Measurements from ENCODE around the gene HMGCLL1.
A peak's percentile ranks its signal among the peaks of the same experiment; 100 is the strongest.

The HMGCLL1 gene

DNA sequence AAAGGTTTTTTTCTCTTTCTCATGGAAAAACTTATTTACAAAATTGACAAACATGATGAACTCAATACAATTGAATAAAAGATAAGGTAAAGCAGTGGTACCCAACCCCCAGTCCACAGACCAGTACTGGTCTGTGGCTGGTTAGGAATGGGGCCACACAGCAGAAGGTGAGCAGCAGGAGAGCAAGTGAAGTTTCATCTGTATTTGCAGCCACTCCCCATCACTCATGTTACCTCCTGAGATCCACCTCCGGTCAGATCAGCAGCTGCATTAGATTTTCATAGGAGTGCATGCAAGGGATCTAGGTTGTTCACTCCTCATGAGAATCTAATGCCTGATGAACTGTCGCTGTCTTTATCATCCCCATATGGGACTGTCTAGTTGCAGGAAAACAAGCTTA is 47.5 kb downstream of the HMGCLL1 start:
- TF ChIP-seq, protein P1, sequence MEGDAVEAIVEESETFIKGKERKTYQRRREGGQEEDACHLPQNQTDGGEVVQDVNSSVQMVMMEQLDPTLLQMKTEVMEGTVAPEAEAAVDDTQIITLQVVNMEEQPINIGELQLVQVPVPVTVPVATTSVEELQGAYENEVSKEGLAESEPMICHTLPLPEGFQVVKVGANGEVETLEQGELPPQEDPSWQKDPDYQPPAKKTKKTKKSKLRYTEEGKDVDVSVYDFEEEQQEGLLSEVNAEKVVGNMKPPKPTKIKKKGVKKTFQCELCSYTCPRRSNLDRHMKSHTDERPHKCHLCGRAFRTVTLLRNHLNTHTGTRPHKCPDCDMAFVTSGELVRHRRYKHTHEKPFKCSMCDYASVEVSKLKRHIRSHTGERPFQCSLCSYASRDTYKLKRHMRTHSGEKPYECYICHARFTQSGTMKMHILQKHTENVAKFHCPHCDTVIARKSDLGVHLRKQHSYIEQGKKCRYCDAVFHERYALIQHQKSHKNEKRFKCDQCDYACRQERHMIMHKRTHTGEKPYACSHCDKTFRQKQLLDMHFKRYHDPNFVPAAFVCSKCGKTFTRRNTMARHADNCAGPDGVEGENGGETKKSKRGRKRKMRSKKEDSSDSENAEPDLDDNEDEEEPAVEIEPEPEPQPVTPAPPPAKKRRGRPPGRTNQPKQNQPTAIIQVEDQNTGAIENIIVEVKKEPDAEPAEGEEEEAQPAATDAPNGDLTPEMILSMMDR (IDR thresholded peaks at IDR 0.05): no peak

DNA sequence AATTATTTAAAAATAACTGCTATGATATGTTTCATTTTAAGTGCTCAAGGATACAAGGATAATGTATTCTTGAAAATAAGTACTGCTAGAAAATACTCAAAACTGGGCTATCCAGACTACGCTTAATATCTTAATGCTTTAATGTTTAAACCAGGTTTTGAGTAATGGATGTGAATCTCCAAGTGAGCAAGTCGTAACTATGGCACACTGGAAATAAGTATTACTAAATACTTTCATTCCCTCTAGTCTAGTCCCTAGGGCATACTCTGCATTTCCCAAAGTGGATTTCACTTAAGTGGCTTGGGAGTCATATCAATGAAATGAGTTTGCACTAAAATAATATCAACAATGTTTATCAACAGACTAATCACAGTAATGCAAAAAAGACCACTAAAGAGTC is 48.1 kb downstream of the HMGCLL1 start:
- TF ChIP-seq, protein P1 (IDR thresholded peaks at IDR 0.05): no peak

DNA sequence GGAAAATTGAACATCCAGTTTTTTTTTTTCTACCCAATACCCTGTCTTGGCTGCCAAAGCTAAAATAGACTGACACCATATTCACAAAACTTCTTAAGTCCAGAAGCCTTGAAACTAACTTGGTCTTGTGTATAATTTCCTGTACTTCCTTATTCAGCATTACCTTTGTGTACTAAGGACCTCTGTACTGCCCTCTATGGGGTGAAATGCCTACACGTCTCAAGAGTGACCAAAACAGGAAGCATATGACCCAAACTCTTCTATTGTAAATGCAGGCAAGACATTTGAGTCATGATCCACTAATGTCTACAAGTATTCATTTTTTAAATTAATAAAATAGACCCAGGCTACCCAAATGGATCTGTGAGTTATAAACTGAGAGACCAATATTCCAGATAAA is 50.4 kb downstream of the HMGCLL1 start:
- TF ChIP-seq, protein P1 (IDR thresholded peaks at IDR 0.05): peak; percentile 52

DNA sequence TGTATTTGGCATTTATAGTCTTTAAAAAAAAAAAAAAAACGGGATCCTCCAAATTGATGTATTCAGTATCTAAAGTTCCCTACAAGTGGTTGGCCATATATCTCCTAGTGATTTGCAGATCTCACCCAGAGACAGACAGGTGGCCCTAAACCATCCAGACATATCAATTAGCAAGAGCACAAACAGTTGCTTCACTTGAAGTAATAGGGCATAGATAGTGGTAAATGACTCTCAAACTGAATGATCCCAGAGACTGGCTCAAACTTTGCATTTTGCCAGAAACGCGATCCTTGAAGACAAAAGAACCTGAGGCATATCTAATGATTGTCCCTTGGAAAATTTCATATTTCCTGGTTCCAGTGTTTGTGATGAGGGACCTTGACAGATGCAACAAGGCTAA is 54.6 kb downstream of the HMGCLL1 start:
- TF ChIP-seq, protein P1 (IDR thresholded peaks at IDR 0.05): no peak

DNA sequence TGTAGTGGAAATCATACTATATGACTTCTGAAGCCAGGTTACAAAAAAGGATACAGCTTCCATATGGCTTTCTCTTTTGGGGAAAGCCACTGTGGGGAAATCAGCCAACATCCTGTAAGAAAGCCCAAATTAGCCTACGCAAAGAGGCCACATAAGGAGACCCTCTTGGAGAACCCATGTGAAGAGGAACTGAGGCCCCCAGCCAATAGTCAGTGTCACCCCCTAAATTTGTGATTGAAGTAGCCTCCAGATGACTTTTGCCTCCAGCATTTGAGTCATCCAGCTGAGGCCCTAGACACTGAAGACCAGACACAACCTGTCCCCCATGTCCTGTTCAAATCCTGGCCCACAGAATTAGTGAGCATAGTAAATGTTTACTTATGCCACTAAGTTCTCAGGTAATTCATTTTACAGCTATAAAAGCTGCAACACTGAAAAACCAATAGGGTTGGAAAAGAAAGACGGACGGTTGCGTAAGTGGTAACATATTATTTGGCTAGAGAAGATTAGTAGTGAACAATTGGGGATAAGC is 60.4 kb downstream of the HMGCLL1 start:
- TF ChIP-seq, protein P1 (IDR thresholded peaks at IDR 0.05): no peak

DNA sequence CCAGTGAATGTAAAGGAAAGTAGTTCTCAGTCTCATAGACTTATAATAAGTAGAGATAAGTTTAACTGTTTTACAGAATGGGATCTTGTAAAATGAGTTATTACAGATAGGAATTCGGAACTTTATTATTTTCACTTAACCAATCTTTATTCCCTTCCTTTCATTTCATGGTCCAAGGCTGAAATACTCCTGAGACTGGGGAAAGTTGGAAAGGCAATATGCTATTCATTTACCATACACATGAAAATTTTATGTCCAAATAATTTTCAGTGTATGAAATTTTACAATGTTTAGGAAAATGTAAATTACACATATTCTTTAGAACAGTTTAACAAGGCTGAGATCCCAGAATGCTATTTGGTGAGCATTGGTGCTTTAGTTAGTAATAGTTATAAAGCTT is 62.3 kb downstream of the HMGCLL1 start:
- TF ChIP-seq, protein P1 (IDR thresholded peaks at IDR 0.05): no peak

DNA sequence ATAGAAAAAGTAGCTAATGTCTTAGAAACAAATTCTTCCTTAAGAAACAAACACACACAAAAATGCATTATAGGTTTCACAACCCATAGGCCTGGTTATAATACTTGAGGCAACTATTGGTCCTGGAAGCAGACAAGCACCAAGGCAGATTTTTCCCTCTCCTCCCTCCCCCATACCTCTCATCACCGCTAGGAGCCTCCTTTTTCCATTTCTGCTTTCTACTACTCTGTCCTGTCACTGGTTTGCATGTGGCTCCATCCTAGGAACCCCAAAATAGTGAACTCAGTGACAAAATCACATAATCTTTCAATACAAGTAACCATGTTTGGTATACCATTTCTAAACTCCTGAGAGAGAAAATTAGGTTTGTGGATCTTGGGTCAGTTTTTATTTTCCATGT is 66.1 kb downstream of the HMGCLL1 start:
- TF ChIP-seq, protein P1 (IDR thresholded peaks at IDR 0.05): no peak
